Adipocyte (in vitro differentiated cells): Measurements from ENCODE around the gene COL6A3.

Experiments used
- DNase-seq: peaks from one replicate; pipeline ENCODE4 v3.0.0-alpha.2; 2015; ENCODE audit warnings: low read depth
- H3K27me3 ChIP-seq: replicated peaks from 2 replicates; pipeline ENCODE4 v1.7.0; 2013; ENCODE audit warnings: mild to moderate bottlenecking, low read length, moderate library complexity; ENCODE audit not compliant: control insufficient read depth, insufficient read depth
- H3K36me3 ChIP-seq: 2 replicates; pipeline ENCODE4 v1.7.0; 2013; ENCODE audit warnings: low read length, mild to moderate bottlenecking, moderate library complexity; ENCODE audit not compliant: control insufficient read depth, insufficient read depth, severe bottlenecking
- H3K4me1 ChIP-seq: 2 replicates; pipeline ENCODE4 v1.7.0; 2013; ENCODE audit warnings: mild to moderate bottlenecking, low read length, moderate library complexity; ENCODE audit not compliant: control insufficient read depth, insufficient read depth
- H3K4me3 ChIP-seq: 2 replicates; pipeline ENCODE4 v1.7.0; 2013; ENCODE audit warnings: mild to moderate bottlenecking, low read length, moderate library complexity
- H3K9ac ChIP-seq: 2 replicates; pipeline ENCODE4 v1.7.0; 2013; ENCODE audit warnings: mild to moderate bottlenecking, low read length, moderate library complexity
- H3K9me3 ChIP-seq: 2 replicates; pipeline ENCODE4 v1.7.0; 2013; ENCODE audit warnings: mild to moderate bottlenecking, low read length, moderate library complexity; ENCODE audit not compliant: control insufficient read depth

The COL6A3 gene

GRCh38 chr2:237400199-237400598 lies 13.8 kb downstream of the COL6A3 start:
- Histone ChIP-seq H3K4me3 (peak overlapping the region; percentile 0), H3K9ac (peak overlapping the region; percentile 49), H3K27me3 (no peaks in the 10 kb centered on the region), H3K4me1 (peaks cover 87% of the 10 kb centered on the region), H3K9me3 (no peaks in the 10 kb centered on the region), H3K36me3 (peaks cover 68% of the 10 kb centered on the region)
- DNase-seq, result peak; percentile 28

- Histone ChIP-seq H3K9ac (peak overlapping the region; percentile 31), H3K4me1 (peaks cover 71% of the 10 kb centered on the region), H3K27me3 (no peaks in the 10 kb centered on the region), H3K36me3 (peaks cover 74% of the 10 kb centered on the region), H3K9me3 (no peaks in the 10 kb centered on the region), H3K4me3 (peak overlapping the region; percentile 29)
- no peak for DNase-seq
Observed at GRCh38 chr2:237397072-237397471, 16.9 kb downstream of the COL6A3 start.

- H3K4me1 ChIP-seq, result peaks cover 59% of the 10 kb centered on the region
- peaks cover 92% of the 10 kb centered on the region for H3K36me3 ChIP-seq
- no peak overlapping the region for H3K9ac ChIP-seq
- no peak overlapping the region for H3K4me3 ChIP-seq
- no peak for DNase-seq
- H3K9me3 ChIP-seq, result no peaks in the 10 kb centered on the region
- H3K27me3 ChIP-seq, result no peaks in the 10 kb centered on the region
Observed at GRCh38 chr2:237393523-237393922, 20.4 kb downstream of the COL6A3 start.

GRCh38 chr2:237392186-237392585 lies 21.8 kb downstream of the COL6A3 start:
- DNase-seq, result peak; percentile 19
- Histone ChIP-seq H3K36me3 (peaks cover 96% of the 10 kb centered on the region), H3K9ac (no peak overlapping the region), H3K9me3 (no peaks in the 10 kb centered on the region), H3K27me3 (no peaks in the 10 kb centered on the region), H3K4me1 (peaks cover 47% of the 10 kb centered on the region), H3K4me3 (no peak overlapping the region)

- H3K4me3 ChIP-seq, result no peak overlapping the region
- peaks cover 41% of the 10 kb centered on the region for H3K4me1 ChIP-seq
- H3K27me3 ChIP-seq, result no peaks in the 10 kb centered on the region
- no peaks in the 10 kb centered on the region for H3K9me3 ChIP-seq
- peaks cover 99% of the 10 kb centered on the region for H3K36me3 ChIP-seq
- H3K9ac ChIP-seq, result no peak overlapping the region
- DNase-seq, result no peak
Observed at GRCh38 chr2:237391140-237391539, 22.8 kb downstream of the COL6A3 start.

- no peak overlapping the region for H3K4me3 ChIP-seq
- no peaks in the 10 kb centered on the region for H3K27me3 ChIP-seq
- H3K9ac ChIP-seq, result no peak overlapping the region
- no peak for DNase-seq
- H3K36me3 ChIP-seq, result peaks cover 99% of the 10 kb centered on the region
- H3K9me3 ChIP-seq, result no peaks in the 10 kb centered on the region
- H3K4me1 ChIP-seq, result peaks cover 49% of the 10 kb centered on the region
Observed at GRCh38 chr2:237390235-237390634, 23.7 kb downstream of the COL6A3 start.

- no peaks in the 10 kb centered on the region for H3K27me3 ChIP-seq
- H3K9me3 ChIP-seq, result no peaks in the 10 kb centered on the region
- H3K4me1 ChIP-seq, result peaks cover 53% of the 10 kb centered on the region
- peaks cover 99% of the 10 kb centered on the region for H3K36me3 ChIP-seq
- H3K4me3 ChIP-seq, result no peak overlapping the region
- no peak for DNase-seq
- H3K9ac ChIP-seq, result no peak overlapping the region
Observed at GRCh38 chr2:237389831-237390230, 24.1 kb downstream of the COL6A3 start.

- Histone ChIP-seq H3K36me3 (peaks cover 92% of the 10 kb centered on the region), H3K27me3 (no peaks in the 10 kb centered on the region), H3K4me3 (no peak overlapping the region), H3K4me1 (peaks cover 64% of the 10 kb centered on the region), H3K9me3 (no peaks in the 10 kb centered on the region), H3K9ac (no peak overlapping the region)
- peak; percentile 22 for DNase-seq
Observed at GRCh38 chr2:237388036-237388435, 25.9 kb downstream of the COL6A3 start.

- no peaks in the 10 kb centered on the region for H3K27me3 ChIP-seq
- DNase-seq, result no peak
Observed at GRCh38 chr2:237384672-237385020, 29.3 kb downstream of the COL6A3 start.

GRCh38 chr2:237383991-237384671 lies 29.8 kb downstream of the COL6A3 start:
- peaks cover 46% of the 10 kb centered on the region for H3K4me1 ChIP-seq
- no peak overlapping the region for H3K4me3 ChIP-seq
- peak; percentile 74 for DNase-seq
- H3K27me3 ChIP-seq, result no peaks in the 10 kb centered on the region
- H3K9me3 ChIP-seq, result no peaks in the 10 kb centered on the region
- H3K9ac ChIP-seq, result peak overlapping the region; percentile 14
- H3K36me3 ChIP-seq, result peaks cover 92% of the 10 kb centered on the region

More at GRCh38 chr2:237384672-237385020, 29.3 kb downstream of the COL6A3 start:
- Histone ChIP-seq H3K9ac (peak overlapping the region; percentile 14), H3K36me3 (peaks cover 92% of the 10 kb centered on the region), H3K4me1 (peaks cover 46% of the 10 kb centered on the region), H3K4me3 (no peak overlapping the region), H3K9me3 (no peaks in the 10 kb centered on the region)

GRCh38 chr2:237380768-237381167 lies 33.2 kb downstream of the COL6A3 start:
- no peak for DNase-seq
- peaks cover 39% of the 10 kb centered on the region for H3K4me1 ChIP-seq

GRCh38 chr2:237379636-237380035 lies 34.3 kb downstream of the COL6A3 start:
- Histone ChIP-seq H3K27me3 (no peaks in the 10 kb centered on the region), H3K4me3 (no peak overlapping the region), H3K9ac (peak overlapping the region; percentile 12), H3K36me3 (peaks cover 92% of the 10 kb centered on the region), H3K4me1 (peaks cover 28% of the 10 kb centered on the region), H3K9me3 (no peaks in the 10 kb centered on the region)
- DNase-seq, result no peak

More at GRCh38 chr2:237380768-237381167, 33.2 kb downstream of the COL6A3 start:
- H3K4me3 ChIP-seq, result no peak overlapping the region
- H3K36me3 ChIP-seq, result peaks cover 92% of the 10 kb centered on the region
- H3K9ac ChIP-seq, result no peak overlapping the region
- no peaks in the 10 kb centered on the region for H3K9me3 ChIP-seq
- H3K27me3 ChIP-seq, result no peaks in the 10 kb centered on the region
